ENCODE measurements around the gene EPN3. TPM values are rescaled to one million over a fixed set of nuclear protein-coding genes. Genes with fewer than 3 reads are reported as not detected.

EPN3 gene
- total and polyA plus RNA-seq, 2 donors from 2014 or later, result 5.0 to 28.7 TPM

- Histone ChIP-seq H3K36me3 (ENCODE audit: control insufficient read depth in 2 of 3, insufficient read depth in 3 of 3, low read length in 3 of 3) (no peaks in the 10 kb centered on the region), H3K9ac (ENCODE audit: low read length in 3 of 3) (no peak overlapping the region), H3K27ac (ENCODE audit: low read depth in 2 of 2, low read length in 2 of 2) (no peak overlapping the region), H3K4me1 (ENCODE audit: control insufficient read depth in 2 of 3, insufficient read depth in 2 of 3, low read depth in 1 of 3, low read length in 3 of 3) (no peaks in the 10 kb centered on the region), H3K9me3 (ENCODE audit: control insufficient read depth in 2 of 3, insufficient read depth in 1 of 3, low read length in 3 of 3) (no peaks in the 10 kb centered on the region), H3K4me3 (ENCODE audit: low read length in 3 of 3) (no peak overlapping the region), H3K27me3 (ENCODE audit: control insufficient read depth, insufficient read depth, low read length) (no peaks in the 10 kb centered on the region)
- TF ChIP-seq CTCF (IDR thresholded peaks at IDR 0.05; ENCODE audit: borderline replicate concordance, extremely low read depth, insufficient read depth), result no peak
- intact Hi-C loops (cut with DNase I), result no loop called here
- FAIRE-seq (no peak), DNase-seq (no peak)
Observed at GRCh38 chr17:50521514-50521913, 11.0 kb upstream of the EPN3 start.

- Histone ChIP-seq H3K27me3 (ENCODE audit: control insufficient read depth, insufficient read depth, low read length) (no peaks in the 10 kb centered on the region), H3K9me3 (ENCODE audit: control insufficient read depth in 2 of 3, insufficient read depth in 1 of 3, low read length in 3 of 3) (no peaks in the 10 kb centered on the region), H3K9ac (ENCODE audit: low read length in 3 of 3) (no peak overlapping the region), H3K36me3 (ENCODE audit: control insufficient read depth in 2 of 3, insufficient read depth in 3 of 3, low read length in 3 of 3) (no peaks in the 10 kb centered on the region), H3K4me3 (ENCODE audit: low read length in 3 of 3) (no peak overlapping the region), H3K4me1 (ENCODE audit: control insufficient read depth in 2 of 3, insufficient read depth in 2 of 3, low read depth in 1 of 3, low read length in 3 of 3) (no peaks in the 10 kb centered on the region), H3K27ac (ENCODE audit: low read depth in 2 of 2, low read length in 2 of 2) (no peak overlapping the region)
- no peak for DNase-seq
- no peak for TF ChIP-seq CTCF (IDR thresholded peaks at IDR 0.05; ENCODE audit: borderline replicate concordance, extremely low read depth, insufficient read depth)
- FAIRE-seq, result no peak
- intact Hi-C loops (cut with DNase I), result no loop called here
Observed at GRCh38 chr17:50522766-50523165, 9.8 kb upstream of the EPN3 start.

GRCh38 chr17:50523208-50523607, 9.3 kb upstream of the EPN3 start:
- DNase-seq, result peak in 1 of 5 donors; percentile 56
- H3K27ac ChIP-seq (ENCODE audit: low read depth in 2 of 2, low read length in 2 of 2), result no peak overlapping the region
- H3K4me3 ChIP-seq (ENCODE audit: low read length in 3 of 3), result no peak overlapping the region
- H3K4me1 ChIP-seq (ENCODE audit: control insufficient read depth in 2 of 3, insufficient read depth in 2 of 3, low read depth in 1 of 3, low read length in 3 of 3), result no peaks in the 10 kb centered on the region
- no peaks in the 10 kb centered on the region for H3K36me3 ChIP-seq (ENCODE audit: control insufficient read depth in 2 of 3, insufficient read depth in 3 of 3, low read length in 3 of 3)
- no peaks in the 10 kb centered on the region for H3K9me3 ChIP-seq (ENCODE audit: control insufficient read depth in 2 of 3, insufficient read depth in 1 of 3, low read length in 3 of 3)
- H3K27me3 ChIP-seq (ENCODE audit: control insufficient read depth, insufficient read depth, low read length), result no peaks in the 10 kb centered on the region
- no peak overlapping the region for H3K9ac ChIP-seq (ENCODE audit: low read length in 3 of 3)
- TF ChIP-seq CTCF (IDR thresholded peaks at IDR 0.05; ENCODE audit: borderline replicate concordance, extremely low read depth, insufficient read depth), result no peak
- intact Hi-C loops (cut with DNase I), result no loop called here
- FAIRE-seq, result no peak

GRCh38 chr17:50524838-50525237, 7.7 kb upstream of the EPN3 start:
- H3K36me3 ChIP-seq (ENCODE audit: control insufficient read depth in 2 of 3, insufficient read depth in 3 of 3, low read length in 3 of 3), result no peaks in the 10 kb centered on the region
- no peaks in the 10 kb centered on the region for H3K27me3 ChIP-seq (ENCODE audit: control insufficient read depth, insufficient read depth, low read length)
- H3K9me3 ChIP-seq (ENCODE audit: control insufficient read depth in 2 of 3, insufficient read depth in 1 of 3, low read length in 3 of 3), result no peaks in the 10 kb centered on the region
- no peaks in the 10 kb centered on the region for H3K4me1 ChIP-seq (ENCODE audit: control insufficient read depth in 2 of 3, insufficient read depth in 2 of 3, low read depth in 1 of 3, low read length in 3 of 3)
- TF ChIP-seq CTCF (IDR thresholded peaks at IDR 0.05; ENCODE audit: borderline replicate concordance, extremely low read depth, insufficient read depth), result no peak
- DNase-seq (no peak), FAIRE-seq (no peak)
- no peak overlapping the region for H3K4me3 ChIP-seq (ENCODE audit: low read length in 3 of 3)
- intact Hi-C loops (cut with DNase I), result no loop called here
- no peak overlapping the region for H3K9ac ChIP-seq (ENCODE audit: low read length in 3 of 3)
- H3K27ac ChIP-seq (ENCODE audit: low read depth in 2 of 2, low read length in 2 of 2), result no peak overlapping the region
